GM12875 (cell line): Measurements from ENCODE around the gene C19orf38.

Experiments used
- H3K4me3 ChIP-seq: one replicate; pipeline ENCODE4 v1.5.1; 2011; ENCODE audit warnings: low read depth, low read length, control low read depth
- TF ChIP-seq, protein P1 (sequence below): IDR thresholded peaks from 2 replicates; pipeline ENCODE4 v1.5.1; 2011; ENCODE audit warnings: low read depth, mild to moderate bottlenecking, control low read depth, inconsistent platforms, low read length, moderate library complexity, borderline replicate concordance; ENCODE audit not compliant: insufficient read depth

Gene C19orf38

DNA sequence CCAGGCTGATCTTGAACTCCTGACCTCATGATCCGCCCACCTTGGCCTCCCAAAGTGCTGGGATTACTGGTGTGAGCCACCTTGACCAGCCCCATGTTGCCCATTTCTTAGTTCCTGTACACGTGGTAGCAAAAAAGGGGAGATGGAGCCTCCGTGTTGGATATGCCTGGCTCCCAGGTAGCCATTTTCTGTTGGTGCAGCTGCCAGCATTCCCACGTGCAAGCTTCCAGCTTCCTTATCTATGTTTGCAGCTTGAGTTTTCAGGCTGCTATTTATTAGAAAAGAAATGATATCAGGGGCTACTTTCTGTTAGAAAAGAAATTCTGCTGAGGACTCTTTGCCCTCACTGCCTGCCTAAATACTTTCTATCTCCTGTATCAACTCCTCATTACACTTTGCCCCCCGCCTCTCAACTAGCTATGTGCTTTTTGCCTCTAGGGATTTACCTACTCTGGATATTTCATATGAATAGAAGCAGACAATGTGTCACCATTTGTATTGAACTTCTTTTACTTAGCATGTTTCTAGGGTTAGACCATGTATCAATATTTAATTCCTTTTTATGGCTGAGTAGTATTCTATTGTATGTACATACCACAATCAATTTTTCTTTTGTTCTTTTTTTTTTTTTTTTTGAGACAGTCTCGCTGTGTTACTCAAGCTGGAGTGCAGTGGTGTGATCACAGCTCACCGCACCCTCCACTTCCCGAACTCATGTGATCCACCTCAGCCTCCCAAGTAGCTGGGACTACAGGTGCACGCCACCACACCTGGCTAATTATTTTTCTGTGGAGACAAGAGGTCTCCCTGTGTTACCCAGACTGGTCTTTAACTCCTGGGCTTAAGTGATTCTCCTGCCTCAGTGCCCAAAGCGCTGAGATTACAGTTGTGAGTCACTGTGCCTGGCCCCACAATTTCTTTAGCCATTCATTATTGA, 8.8 kb upstream of the C19orf38 start:
- TF ChIP-seq, protein P1, sequence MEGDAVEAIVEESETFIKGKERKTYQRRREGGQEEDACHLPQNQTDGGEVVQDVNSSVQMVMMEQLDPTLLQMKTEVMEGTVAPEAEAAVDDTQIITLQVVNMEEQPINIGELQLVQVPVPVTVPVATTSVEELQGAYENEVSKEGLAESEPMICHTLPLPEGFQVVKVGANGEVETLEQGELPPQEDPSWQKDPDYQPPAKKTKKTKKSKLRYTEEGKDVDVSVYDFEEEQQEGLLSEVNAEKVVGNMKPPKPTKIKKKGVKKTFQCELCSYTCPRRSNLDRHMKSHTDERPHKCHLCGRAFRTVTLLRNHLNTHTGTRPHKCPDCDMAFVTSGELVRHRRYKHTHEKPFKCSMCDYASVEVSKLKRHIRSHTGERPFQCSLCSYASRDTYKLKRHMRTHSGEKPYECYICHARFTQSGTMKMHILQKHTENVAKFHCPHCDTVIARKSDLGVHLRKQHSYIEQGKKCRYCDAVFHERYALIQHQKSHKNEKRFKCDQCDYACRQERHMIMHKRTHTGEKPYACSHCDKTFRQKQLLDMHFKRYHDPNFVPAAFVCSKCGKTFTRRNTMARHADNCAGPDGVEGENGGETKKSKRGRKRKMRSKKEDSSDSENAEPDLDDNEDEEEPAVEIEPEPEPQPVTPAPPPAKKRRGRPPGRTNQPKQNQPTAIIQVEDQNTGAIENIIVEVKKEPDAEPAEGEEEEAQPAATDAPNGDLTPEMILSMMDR = no peak
- no peak overlapping the region for H3K4me3 ChIP-seq

- H3K4me3 ChIP-seq = no peak overlapping the region
- TF ChIP-seq, protein P1 = no peak
Measured at GRCh38 chr19:10842788-10843187, 5.4 kb upstream of the C19orf38 start.

DNA sequence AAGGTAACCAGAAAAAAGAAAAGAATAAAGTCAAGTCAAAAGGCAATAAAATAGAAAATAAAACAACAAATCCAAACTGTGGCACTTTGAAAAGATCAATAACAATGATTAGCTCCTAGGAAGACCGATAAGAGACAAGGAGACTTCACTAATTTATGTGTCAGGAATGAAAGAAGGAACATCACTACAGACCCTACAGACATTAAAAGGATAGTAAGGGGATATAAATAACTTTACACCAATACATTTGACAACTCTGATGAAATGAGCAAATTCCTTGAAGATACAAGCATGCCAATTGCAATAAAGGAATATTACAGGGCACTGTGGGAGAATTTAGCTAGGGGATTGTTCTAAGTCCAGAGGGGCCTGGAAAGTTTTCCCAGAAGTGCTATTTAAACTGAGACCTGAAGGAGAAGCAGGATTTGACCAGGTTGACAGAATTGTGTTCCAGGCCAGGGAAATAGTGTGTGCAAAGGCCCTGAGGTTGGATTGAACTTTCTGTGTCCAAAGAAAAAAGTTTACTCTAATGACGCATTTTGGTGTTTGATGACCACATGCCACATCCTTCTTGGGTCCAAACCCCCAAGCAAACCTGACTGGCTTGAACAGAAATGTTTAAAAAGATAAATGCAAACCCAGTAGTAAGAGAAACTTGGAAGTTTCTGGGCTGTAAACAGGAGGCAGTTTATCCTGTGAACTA, 1.6 kb upstream of the C19orf38 start:
- TF ChIP-seq, protein P1 = no peak
- H3K4me3 ChIP-seq = no peak overlapping the region

DNA sequence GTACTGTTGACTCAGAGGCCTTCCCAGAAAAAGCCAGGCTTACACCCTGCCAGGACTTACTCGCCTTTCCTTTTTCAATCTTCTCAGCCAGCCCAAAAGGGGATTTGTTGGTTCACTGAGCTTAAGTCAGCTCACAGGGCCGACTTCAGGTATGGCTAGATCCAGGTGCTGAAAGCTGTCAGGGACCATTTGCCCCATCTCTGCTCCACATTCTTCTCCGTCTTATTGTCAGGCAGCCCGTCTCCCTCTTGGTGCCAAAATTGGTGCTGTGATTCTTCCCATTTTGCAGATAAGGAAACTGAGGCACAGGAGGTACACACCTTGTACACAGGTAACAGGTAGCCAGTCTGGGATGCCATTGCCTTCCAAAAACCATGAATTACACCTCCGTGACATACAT, 2.4 kb downstream of the C19orf38 start:
- TF ChIP-seq, protein P1 = no peak
- H3K4me3 ChIP-seq = no peak overlapping the region

DNA sequence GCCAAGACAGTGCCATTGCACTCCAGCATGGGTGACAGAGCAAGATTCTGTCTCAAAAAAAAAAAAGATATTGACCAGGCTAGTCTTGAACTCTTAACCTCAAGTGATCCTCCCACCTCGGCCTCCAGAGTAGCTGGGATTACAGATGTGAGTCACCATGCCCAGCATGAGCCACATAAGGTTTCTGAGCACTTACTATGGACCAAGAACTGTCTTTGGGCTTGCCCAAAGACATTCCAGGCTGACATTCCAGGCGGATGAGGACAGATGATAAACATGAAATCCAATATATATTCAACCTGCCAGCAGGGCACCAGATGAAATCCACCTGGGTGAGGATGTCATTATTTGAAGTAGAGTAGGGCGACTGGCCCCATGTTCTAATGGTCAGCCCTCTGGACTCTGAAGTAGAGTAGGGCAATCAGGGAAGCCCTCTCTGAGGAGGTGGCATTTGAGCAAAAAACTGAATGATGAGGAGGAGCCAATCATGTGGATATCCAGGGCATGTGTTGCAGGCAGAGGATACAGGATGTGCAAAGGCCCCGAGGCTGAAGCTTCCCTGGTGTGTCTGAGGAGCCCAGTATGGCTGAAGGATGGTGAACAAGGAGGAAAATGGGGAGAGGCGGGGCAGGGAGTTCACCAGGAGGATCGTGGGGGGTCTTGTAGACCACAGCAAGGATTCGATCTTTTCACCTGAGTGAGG, 4.0 kb downstream of the C19orf38 start:
- TF ChIP-seq, protein P1 = no peak
- no peak overlapping the region for H3K4me3 ChIP-seq

DNA sequence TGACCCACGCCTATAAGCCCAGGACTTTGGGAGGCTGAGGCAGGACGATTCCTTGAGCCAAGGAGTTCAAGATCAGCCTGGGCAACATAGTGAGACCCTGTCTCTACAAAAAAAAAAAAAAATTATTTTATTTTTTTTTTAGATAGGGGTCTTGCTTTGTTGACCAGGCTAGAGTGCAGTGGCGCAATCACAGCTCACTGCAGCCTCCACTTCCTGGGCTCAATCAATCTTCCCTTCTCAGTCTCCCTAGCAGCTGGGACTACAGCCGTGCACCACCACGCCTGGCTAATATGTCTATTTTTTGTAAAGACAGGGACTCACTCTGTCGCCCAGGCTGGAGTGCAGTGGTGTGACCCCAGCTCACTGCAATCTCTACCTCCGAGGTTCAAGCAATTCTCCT, 4.7 kb downstream of the C19orf38 start:
- H3K4me3 ChIP-seq = no peak overlapping the region
- TF ChIP-seq, protein P1 = no peak
